Adrenal gland (tissue), 12 donors: Measurements from ENCODE around the gene OBSL1. TPM values are rescaled to one million over a fixed set of nuclear protein-coding genes. Genes with fewer than 3 reads are reported as not detected.

ENCODE experiments used
- DNase-seq, 7 donors: peaks; one replicate each; pipeline ENCODE4 v3.0.0-alpha.2; 2019 to 2020
- H3K27ac ChIP-seq, 5 donors: fragments of 200-600 bp; sonication (generic) in 4 of 5; 1 replicate in 3 of 5; 2 replicates in 2 of 5; pipeline versions ENCODE4 v1.5.1 to v1.8.0; 2016 to 2020; ENCODE audit warnings: mild to moderate bottlenecking in 1 of 5
- H3K27me3 ChIP-seq: fragments of 200-600 bp; 2 replicates; pipeline ENCODE4 v1.8.0; 2021
- H3K36me3 ChIP-seq, 2 donors: fragments of 200-600 bp; replicated peaks in 1 of 2; 1 replicate in 1 of 2; 2 replicates in 1 of 2; pipeline versions ENCODE4 v1.5.1 to v1.8.0; 2018 to 2022
- H3K4me1 ChIP-seq, 2 donors: fragments of 200-600 bp; replicated peaks in 1 of 2; 1 replicate in 1 of 2; 2 replicates in 1 of 2; pipeline versions ENCODE4 v1.5.1 to v1.8.0; 2018 to 2021
- H3K4me3 ChIP-seq, 4 donors: fragments of 200-600 bp; sonication (generic) in 3 of 4; one replicate each; pipeline ENCODE4 v1.5.1; 2016 to 2018
- H3K9me3 ChIP-seq, 3 donors: fragments of 200-600 bp; sonication (generic) in 1 of 3; replicated peaks in 1 of 3; 1 replicate in 2 of 3; 2 replicates in 1 of 3; pipeline versions ENCODE4 v1.5.1 to v1.8.0; 2016 to 2021
- POLR2A ChIP-seq, 2 donors: fragments of 450-650 bp; IDR thresholded peaks; one replicate each; pipeline ENCODE4 v1.6.1; 2017; ENCODE audit warnings: antibody characterized with exemption in 2 of 2, mild to moderate bottlenecking in 2 of 2, moderate library complexity in 1 of 2
- WGBS, 4 donors: extraction: QIAGEN DNeasy Blood & Tissue Kit in 2 of 4; methylation state at CpG; one replicate each; pipeline versions ENCODE4 v1.1.5 to v1.1.7; 2013 to 2017; 5-methylcytosine and 5-hydroxymethylcytosine counted together
- intact Hi-C, 2 donors: fragments of 100-400 bp; cut with DNase I; formaldehyde crosslinking; loops; one replicate each; pipeline versions ENCODE4 v1.14.1 to v1.15.0; 2022 to 2023
- polyA plus RNA-seq, 3 donors: library from polyadenylated mRNA; stranded (reverse); fragments of 200-250 nt in 2 of 3; fragments of 350-450 nt in 1 of 3; fragmentation: Illumina TruSeq in 1 of 3; extraction: RNeasy Lipid Tissue Mini Kit (QIAGEN cat#74804) in 1 of 3; gene quantifications; one replicate each; pipeline ENCODE4 v1.2.3, GENCODE V29; 2013 to 2014
- total RNA-seq, 9 donors: library from RNA; depleted of rRNA in 4 of 9; stranded (reverse); fragments of >200 nt in 4 of 9; fragments of 120-200 nt in 1 of 9; fragmentation: NEBNext Ultra II Directional in 1 of 9; extraction: Animal tissue kit (Norgen Biotek cat#: 25700) in 1 of 9; gene quantifications; one replicate each; pipeline versions ENCODE4 v1.1.0 to v1.2.4, GENCODE V29; 2013 to 2023
- TF ChIP-seq, protein P1 (sequence below), 6 experiments: fragments of 450-650 bp in 4 of 6; fragments of 200-600 bp in 2 of 6; sonication (generic) in 1 of 6; IDR thresholded peaks; 1 replicate in 5 of 6; 2 replicates in 1 of 6; pipeline versions ENCODE4 v1.5.1 to v1.8.0; 2016 to 2021; ENCODE audit warnings: antibody characterized with exemption in 6 of 6, mild to moderate bottlenecking in 2 of 6, moderate library complexity in 1 of 6
- donor health status: healthy with polysubstance abuse.
- donor health status: Bipolar disorder and iron deficiency.
- donor health status: DM: yes; HTN: yes; CAD: no.
- donor health status: DM: no; HTN: no; CAD: no.
- donor health status: DM: no; HTN: no; CAD: no.
- donor health status: DM: yes; HTN: yes; CAD: no.

OBSL1 gene
- total and polyA plus RNA-seq, 12 donors: 63.9 to 427 (median 181) TPM

DNA sequence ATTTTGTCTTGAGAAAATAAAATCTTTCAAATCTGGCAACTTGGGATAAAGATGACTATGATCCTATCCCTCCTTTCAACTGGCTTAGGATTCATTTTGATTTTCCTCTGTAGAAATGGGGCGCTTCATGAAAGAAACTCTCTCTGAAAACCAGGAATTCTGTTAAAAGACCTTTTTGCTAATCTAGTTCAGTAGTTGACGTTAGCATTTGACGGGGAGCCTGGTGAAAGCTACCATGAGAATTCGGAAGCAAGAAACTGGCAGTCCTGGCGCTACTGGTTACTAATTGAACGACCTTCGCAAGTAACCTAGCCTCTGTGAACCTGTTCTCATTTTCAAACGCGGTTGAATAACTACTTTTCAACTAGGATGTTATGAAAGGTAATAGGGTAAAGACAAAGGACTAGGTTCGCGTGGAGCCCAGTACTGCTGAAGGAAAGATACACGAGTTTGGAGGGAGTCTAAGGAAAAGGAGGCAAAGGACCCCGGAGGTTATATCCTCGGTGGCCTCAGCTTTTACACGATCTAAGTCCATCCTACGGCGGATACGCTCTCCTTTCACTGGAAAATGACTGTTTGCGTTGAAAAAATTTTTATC lies 25.7 kb upstream of the OBSL1 start:
- Histone ChIP-seq H3K4me1 (peaks cover 4 to 10% of the 10 kb centered on the region in 2 donors), H3K4me3 (peak overlapping the region in 3 of 4 donors; percentile 47 to 93 (median 58)), H3K9me3 (no peaks in the 10 kb centered on the region), H3K27ac (peak overlapping the region; percentile 81 to 98 (median 92)), H3K27me3 (no peaks in the 10 kb centered on the region), H3K36me3 (peaks cover 0 to 7% of the 10 kb centered on the region in 2 donors)
- no peak for TF ChIP-seq POLR2A (IDR thresholded peaks at IDR 0.05)
- 6 to 9% (median 8%) methylated on average over 19 of the region's 19 CpGs for WGBS, 4 donors
- intact Hi-C loops: no loop called here
- DNase-seq: peak in 1 of 7 donors; percentile 27

DNA sequence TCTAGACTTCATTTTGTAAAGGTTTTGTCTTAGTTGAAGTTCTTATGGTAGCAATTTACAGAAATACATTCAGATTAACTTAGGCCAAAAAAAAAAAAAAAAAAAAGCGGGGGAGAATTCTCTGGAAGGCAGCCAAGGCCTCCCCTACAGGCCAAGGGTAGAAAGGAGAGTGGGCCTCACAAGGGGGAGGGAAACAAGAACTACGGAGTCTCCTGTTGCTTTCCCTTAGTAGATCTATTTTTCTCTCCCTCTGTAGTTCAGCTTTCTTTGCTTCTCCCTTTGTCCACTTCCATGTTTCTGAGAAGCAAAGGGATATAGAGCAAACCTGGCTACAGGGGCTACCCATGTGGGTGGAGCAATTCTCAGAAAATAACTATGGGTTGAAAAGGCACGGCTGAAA lies 23.9 kb upstream of the OBSL1 start:
- H3K9me3 ChIP-seq: no peaks in the 10 kb centered on the region
- no peaks in the 10 kb centered on the region for H3K27me3 ChIP-seq
- TF ChIP-seq, protein P1, sequence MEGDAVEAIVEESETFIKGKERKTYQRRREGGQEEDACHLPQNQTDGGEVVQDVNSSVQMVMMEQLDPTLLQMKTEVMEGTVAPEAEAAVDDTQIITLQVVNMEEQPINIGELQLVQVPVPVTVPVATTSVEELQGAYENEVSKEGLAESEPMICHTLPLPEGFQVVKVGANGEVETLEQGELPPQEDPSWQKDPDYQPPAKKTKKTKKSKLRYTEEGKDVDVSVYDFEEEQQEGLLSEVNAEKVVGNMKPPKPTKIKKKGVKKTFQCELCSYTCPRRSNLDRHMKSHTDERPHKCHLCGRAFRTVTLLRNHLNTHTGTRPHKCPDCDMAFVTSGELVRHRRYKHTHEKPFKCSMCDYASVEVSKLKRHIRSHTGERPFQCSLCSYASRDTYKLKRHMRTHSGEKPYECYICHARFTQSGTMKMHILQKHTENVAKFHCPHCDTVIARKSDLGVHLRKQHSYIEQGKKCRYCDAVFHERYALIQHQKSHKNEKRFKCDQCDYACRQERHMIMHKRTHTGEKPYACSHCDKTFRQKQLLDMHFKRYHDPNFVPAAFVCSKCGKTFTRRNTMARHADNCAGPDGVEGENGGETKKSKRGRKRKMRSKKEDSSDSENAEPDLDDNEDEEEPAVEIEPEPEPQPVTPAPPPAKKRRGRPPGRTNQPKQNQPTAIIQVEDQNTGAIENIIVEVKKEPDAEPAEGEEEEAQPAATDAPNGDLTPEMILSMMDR (IDR thresholded peaks at IDR 0.05): no peak
- TF ChIP-seq POLR2A (IDR thresholded peaks at IDR 0.05): no peak
- DNase-seq: no peak
- peak overlapping the region in 2 of 5 donors; percentile 1 to 11 for H3K27ac ChIP-seq
- 34 to 45% (median 39%) methylated on average over 2 to 3 of the region's 3 CpGs for WGBS, 4 donors
- intact Hi-C loops: no loop called here
- H3K4me1 ChIP-seq: peaks cover 4 to 10% of the 10 kb centered on the region in 2 donors
- no peak overlapping the region for H3K4me3 ChIP-seq
- H3K36me3 ChIP-seq: no peaks in the 10 kb centered on the region

DNA sequence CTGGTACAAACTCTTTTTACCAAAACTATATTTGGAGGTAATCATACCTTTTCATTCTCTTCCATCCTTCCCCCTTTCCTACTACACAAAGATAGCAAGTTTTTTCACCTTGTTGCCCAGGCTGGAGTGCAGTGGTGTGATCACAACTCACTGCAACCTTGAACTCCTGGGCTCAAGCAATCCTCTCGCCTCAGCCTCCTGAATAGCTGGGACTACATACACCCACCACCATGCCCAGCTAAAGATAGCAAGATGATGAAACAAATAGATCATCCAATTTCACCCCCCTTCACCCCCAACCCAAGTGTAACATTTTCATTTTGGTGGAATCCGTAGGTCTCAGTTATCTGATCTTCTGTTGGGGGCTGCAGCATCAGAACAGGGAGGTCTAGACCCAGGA lies 21.8 kb upstream of the OBSL1 start:
- TF ChIP-seq, protein P1 (IDR thresholded peaks at IDR 0.05): no peak
- TF ChIP-seq POLR2A (IDR thresholded peaks at IDR 0.05): no peak
- Histone ChIP-seq H3K9me3 (no peaks in the 10 kb centered on the region), H3K27ac (no peak overlapping the region), H3K4me3 (no peak overlapping the region), H3K27me3 (no peaks in the 10 kb centered on the region), H3K4me1 (peaks cover 3 to 4% of the 10 kb centered on the region in 2 donors), H3K36me3 (no peaks in the 10 kb centered on the region)
- 59 to 84% (median 79%) methylated on average over 2 of the region's 2 CpGs for WGBS, 4 donors
- intact Hi-C loops: no loop called here
- no peak for DNase-seq

DNA sequence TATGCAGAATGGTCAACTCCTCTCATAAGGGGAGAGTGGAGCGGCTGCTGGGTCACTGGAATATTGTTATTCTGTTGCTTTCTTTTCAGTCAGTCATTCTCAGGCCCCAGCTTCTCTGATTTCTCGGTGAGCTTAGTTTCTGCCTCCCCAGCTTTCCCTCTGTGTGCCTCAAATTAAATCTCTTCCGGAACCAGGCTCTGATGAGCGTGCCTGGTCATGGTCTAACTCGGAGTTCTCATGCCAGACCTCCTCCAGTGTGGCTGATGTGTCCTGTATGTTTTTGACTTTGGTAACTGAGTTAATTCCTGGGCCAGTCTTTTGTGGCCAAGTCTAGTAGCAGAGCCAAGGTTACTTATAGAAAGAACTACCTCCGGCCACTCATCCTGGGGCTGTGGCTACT lies 21.4 kb upstream of the OBSL1 start:
- Histone ChIP-seq H3K4me3 (no peak overlapping the region), H3K4me1 (peaks cover 3 to 4% of the 10 kb centered on the region in 2 donors), H3K9me3 (no peaks in the 10 kb centered on the region), H3K36me3 (no peaks in the 10 kb centered on the region), H3K27me3 (no peaks in the 10 kb centered on the region), H3K27ac (no peak overlapping the region)
- peak in 1 of 7 donors; percentile 68 for DNase-seq
- WGBS, 4 donors: 77 to 87% (median 81%) methylated on average over 6 of the region's 6 CpGs
- no peak for TF ChIP-seq POLR2A (IDR thresholded peaks at IDR 0.05)
- TF ChIP-seq, protein P1 (IDR thresholded peaks at IDR 0.05): no peak
- intact Hi-C loops: no loop called here

DNA sequence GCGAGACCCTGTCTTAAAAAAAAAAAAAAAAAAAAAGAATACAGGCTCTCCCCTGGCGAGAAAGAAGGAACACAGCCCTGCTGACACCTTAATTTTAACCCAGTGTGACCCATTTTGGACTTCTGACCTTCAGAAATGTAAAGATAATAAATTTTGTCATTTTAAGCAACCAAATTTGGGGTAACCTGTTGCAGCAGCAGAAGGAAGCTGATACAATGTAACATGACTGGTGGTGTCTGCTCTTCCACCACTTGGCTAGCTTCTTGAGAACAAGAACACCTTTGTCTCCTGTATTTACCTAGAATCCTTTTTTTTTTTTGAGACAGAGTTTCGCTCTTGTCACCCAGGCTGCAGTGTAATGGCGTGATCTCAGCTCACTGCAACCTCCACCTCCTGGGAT lies 19.8 kb upstream of the OBSL1 start:
- no peak for DNase-seq
- no peaks in the 10 kb centered on the region for H3K36me3 ChIP-seq
- H3K27ac ChIP-seq: no peak overlapping the region
- H3K4me3 ChIP-seq: no peak overlapping the region
- H3K27me3 ChIP-seq: no peaks in the 10 kb centered on the region
- no peak for TF ChIP-seq POLR2A (IDR thresholded peaks at IDR 0.05)
- TF ChIP-seq, protein P1 (IDR thresholded peaks at IDR 0.05): no peak
- WGBS, 4 donors: 59 to 70% (median 68%) methylated on average over 4 of the region's 4 CpGs
- H3K4me1 ChIP-seq: no peaks in the 10 kb centered on the region
- H3K9me3 ChIP-seq: no peaks in the 10 kb centered on the region
- intact Hi-C loops: no loop called here
